Superior temporal gyrus (tissue), 1 donor: ENCODE results near the gene GAP43.

Source experiments
- DNase-seq: peaks from one replicate; pipeline ENCODE4 v3.0.0-alpha.2; 2016; ENCODE audit errors: extremely low spot score

GAP43 gene

GRCh38 chr3:115662356-115662755 is 39.0 kb downstream of the GAP43 start:
- DNase-seq, result no peak

DNA sequence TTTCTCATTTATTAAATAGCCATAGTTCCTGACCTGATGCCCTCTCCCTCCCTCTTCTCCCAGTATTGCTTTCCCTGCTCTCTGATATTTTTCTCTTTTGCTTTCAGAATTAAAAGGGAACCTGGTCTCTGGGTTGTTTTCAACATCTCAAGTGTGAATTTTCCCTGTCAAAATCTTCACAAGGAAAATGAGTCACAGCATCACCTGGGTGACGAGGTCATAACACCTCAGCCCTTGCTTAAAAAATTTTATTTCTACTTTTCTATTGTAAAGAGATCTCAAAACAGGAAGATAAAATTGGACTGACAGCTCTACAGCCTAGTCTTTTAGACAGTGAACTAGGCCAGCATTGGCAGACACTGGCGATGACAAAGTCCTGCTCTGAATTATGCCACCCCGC is 40.1 kb downstream of the GAP43 start:
- DNase-seq, result no peak

DNA sequence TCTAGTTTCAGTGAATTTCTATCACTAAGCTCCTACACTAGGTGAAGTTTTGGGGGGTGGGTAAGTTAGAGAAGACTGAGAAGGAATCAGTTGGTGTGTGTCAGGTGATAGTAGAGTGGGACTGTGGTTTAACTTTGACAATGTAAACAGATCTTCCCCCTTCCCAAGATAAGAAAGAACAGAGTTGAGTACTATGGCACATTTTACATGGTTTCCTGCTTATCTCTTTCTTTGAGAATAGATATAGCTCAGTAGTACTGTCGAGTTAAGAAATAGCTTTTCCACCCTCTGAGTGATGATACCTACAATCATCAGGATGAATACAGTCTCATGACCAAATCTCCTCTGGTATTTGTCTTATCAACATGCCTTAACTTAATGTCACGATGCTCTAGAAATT is 42.8 kb downstream of the GAP43 start:
- no peak for DNase-seq

GRCh38 chr3:115666920-115667737 is 43.8 kb downstream of the GAP43 start:
- DNase-seq, result no peak

GRCh38 chr3:115667738-115668065 is 44.4 kb downstream of the GAP43 start:
- no peak for DNase-seq

DNA sequence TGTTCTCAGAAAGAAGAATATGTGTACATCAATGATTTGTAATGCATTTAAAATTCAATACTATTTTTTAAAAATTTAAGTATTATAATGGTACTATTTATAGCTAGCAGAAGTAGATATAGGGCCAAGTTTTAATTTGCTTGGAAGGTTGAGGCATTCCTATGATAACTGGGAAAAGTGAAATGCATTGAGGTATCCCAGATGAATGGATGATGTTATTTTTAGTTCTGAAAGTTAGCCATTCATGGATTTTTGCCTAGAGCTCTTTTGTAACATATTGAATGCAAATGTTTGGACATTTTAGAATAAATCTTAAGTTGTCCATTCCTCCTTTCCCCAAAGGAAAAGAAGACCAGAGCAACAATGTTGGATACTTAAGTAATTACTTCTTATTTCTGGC is 47.6 kb downstream of the GAP43 start:
- DNase-seq, result no peak

GRCh38 chr3:115671761-115672455 is 48.6 kb downstream of the GAP43 start:
- DNase-seq, result no peak

DNA sequence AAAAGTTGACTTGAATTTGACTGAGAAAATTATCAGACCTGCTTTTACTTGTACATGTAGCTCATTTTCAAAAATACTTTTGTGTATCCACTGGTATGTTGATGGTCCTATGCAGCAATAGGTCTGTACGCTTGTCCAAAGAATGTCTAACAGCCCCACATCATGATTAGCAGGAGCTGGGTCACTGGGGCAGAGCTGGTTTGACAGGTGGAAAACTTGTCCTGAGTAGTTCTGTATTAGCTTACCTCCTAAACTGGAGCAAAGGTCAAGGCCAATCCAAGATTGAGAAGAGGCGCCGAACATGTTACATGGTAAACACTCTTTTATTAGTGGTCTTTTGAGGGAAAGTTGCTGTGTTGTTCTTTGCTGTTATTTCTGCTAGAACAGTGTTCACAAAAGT is 50.6 kb downstream of the GAP43 start:
- DNase-seq, result no peak

GRCh38 chr3:115676336-115676735 is 53.0 kb downstream of the GAP43 start:
- DNase-seq, result no peak

DNA sequence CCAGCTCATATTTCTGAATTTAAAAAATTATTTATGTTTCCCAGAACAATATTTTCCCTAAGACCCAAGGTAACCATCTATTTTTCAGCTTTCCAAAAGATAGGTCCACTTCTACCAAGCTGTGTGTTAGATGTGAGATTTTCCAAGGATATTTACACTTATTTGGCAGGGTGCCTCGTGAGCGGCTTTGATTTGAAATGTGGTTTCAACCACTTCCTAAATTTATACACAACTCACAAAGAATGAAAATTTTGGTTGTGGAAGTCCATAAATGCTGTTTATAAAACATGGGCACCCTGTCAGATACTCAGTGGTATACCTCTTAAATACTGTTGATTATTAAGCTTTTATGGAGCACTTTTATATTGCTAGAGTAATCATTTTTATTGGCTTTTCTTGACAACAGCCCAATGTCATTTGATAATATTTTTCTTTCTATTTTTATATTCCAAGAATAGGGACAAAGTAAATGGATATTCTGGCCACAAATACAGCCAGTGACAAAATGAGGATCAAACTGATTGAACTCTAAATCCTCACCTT is 57.6 kb downstream of the GAP43 start:
- no peak for DNase-seq

- DNase-seq, result no peak
Observed at GRCh38 chr3:115681736-115682135, 58.4 kb downstream of the GAP43 start.

GRCh38 chr3:115683305-115683704 is 60.0 kb downstream of the GAP43 start:
- DNase-seq, result no peak

DNA sequence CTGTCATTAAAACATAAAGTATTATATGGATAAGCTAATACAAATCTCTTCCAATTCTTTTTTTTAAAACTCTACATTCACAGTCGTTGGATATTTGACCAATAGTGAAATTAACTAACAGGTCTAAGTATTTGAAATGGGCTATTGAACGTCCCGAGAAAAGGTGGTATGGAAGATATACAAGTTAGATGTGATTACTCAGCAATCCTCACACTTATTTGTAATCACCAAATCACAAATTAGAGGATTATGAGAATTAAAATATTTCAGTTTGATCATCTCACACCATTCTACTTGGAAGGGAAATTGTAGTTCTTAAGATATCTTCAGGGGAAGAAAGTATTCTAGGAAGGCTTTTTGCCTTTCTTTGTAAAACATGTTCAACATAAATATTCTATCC is 60.5 kb downstream of the GAP43 start:
- DNase-seq, result no peak

- DNase-seq, result no peak
Observed at GRCh38 chr3:115685097-115685496, 61.8 kb downstream of the GAP43 start.

- DNase-seq, result no peak
Observed at GRCh38 chr3:115687721-115688120, 64.4 kb downstream of the GAP43 start.

DNA sequence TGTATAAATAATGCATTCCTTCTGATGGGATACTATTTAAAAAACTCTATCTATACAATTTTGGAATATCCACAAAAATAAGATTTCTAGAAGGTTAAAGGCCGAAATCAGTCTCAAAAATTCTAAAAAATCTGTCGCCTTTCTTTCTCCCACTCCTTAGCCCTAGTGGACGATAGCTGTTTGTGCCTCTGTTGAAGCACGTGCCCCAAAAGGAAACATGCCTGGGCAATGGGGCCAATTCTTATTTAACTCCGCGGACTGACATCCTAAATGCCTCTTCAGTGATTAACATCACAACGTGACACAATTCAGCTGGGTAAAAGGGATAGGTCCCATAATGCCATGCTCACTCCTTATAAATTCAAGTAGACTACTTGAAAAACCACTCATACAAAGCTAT is 65.1 kb downstream of the GAP43 start:
- DNase-seq, result no peak

- no peak for DNase-seq
Observed at GRCh38 chr3:115689928-115690327, 66.6 kb downstream of the GAP43 start.

DNA sequence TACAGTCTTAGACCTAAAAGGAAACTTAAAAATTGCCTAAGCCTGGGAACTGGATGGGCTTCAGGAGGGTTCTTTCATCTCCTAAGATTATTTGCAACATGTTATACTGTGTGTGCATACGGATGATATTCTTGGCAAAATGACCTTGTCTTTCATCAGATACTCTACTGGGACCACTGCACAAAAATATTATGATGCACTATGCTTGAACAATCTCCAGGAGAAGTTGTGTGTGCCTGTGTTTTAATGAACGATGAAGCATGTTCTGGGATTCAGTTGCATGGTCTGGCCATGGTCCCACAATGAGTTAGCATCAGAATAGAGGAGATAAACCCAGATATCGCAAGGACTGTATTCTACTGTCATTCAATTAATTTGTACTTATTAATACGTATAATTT is 68.7 kb downstream of the GAP43 start:
- no peak for DNase-seq

DNA sequence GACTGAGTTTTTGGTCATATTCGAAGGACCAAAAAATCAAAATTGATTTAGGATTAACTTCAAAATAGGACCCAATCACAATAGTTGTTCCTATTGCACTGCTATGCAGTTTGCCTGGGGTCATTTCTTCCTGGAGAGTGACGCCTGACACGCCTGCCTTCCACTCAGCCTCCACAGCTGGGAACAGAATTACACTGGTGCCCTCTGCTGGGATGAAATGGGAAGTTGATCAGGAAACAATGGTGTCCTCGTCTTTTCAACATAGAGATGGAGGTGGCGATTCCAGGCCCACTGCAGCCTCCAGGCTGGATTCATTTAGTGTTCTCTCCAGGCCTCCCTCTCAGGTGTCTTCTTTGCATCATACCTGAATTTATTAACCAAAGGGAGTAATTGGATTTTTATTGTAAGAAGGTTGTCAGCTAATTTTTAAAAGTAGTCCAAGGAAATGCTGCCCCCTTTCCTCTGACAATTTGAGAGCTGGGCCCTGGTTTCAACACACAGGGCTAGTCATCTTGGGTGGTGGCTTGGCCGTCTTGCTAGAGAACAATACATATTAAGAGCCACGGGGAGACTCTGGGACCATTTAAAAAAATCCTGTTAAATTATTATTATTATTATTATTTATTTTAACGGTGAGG is 69.7 kb downstream of the GAP43 start:
- peak; percentile 94 for DNase-seq

- no peak for DNase-seq
Observed at GRCh38 chr3:115693868-115694267, 70.6 kb downstream of the GAP43 start.

- no peak for DNase-seq
Observed at GRCh38 chr3:115695090-115695489, 71.8 kb downstream of the GAP43 start.

DNA sequence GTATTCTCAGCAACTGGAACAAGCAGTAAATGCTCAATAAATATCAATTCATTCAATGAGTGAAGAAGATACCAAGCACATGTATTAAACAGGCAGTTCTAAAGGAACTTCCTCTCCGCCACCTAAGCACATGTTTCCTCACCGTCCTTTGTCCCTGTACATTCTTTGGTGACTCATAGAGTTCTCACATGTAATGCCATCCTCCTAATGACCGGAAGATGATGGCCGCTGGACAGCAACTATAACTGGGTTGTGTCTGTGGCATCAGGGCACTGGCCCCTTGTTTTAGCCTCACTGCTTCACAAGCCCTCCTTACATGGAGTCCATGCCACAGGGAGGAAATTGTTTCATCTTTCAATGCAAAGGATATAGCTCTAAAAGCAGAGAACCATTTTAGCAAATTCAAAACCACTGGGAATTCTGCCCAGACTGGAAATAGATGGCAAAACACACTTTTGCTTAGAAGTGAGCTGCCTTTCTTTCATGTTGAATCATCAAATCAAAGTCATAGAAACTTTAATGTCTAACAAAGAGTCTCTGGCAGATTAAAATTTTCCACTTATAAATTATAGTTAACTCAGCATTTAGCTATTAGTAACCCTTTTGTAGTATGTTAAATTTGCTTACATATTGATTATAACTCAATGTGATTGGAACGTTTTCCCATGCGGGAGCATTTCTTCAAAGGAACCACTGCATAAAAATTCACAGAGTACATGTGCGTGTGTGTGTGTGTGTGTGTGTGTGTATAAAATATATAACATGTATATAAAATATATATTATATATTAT is 74.1 kb downstream of the GAP43 start:
- DNase-seq, result peak; percentile 66
